ENCODE data around the gene ZNF423. TPM values are rescaled to one million over a fixed set of nuclear protein-coding genes. Genes with fewer than 3 reads are reported as not detected.

The ZNF423 gene
- total RNA-seq, 1 experiment from 2014 or later, result not detected

GRCh38 chr16:49583911-49584310 lies 272.0 kb downstream of the ZNF423 start:
- TF ChIP-seq, protein P1, sequence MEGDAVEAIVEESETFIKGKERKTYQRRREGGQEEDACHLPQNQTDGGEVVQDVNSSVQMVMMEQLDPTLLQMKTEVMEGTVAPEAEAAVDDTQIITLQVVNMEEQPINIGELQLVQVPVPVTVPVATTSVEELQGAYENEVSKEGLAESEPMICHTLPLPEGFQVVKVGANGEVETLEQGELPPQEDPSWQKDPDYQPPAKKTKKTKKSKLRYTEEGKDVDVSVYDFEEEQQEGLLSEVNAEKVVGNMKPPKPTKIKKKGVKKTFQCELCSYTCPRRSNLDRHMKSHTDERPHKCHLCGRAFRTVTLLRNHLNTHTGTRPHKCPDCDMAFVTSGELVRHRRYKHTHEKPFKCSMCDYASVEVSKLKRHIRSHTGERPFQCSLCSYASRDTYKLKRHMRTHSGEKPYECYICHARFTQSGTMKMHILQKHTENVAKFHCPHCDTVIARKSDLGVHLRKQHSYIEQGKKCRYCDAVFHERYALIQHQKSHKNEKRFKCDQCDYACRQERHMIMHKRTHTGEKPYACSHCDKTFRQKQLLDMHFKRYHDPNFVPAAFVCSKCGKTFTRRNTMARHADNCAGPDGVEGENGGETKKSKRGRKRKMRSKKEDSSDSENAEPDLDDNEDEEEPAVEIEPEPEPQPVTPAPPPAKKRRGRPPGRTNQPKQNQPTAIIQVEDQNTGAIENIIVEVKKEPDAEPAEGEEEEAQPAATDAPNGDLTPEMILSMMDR (IDR thresholded peaks at IDR 0.05; ENCODE audit: unreplicated experiment), result no peak
- Mint-ChIP-seq H3K27me3 (ENCODE audit: unreplicated experiment) (peaks cover 66% of the 10 kb centered on the region), H3K36me3 (ENCODE audit: insufficient read depth, unreplicated experiment) (no peaks in the 10 kb centered on the region), H3K4me1 (ENCODE audit: low read depth, unreplicated experiment) (no peaks in the 10 kb centered on the region), H3K27ac (ENCODE audit: unreplicated experiment) (no peak overlapping the region), H3K4me3 (ENCODE audit: low read depth, unreplicated experiment) (no peak overlapping the region), H3K9me3 (ENCODE audit: low read depth, unreplicated experiment) (no peaks in the 10 kb centered on the region)
- intact Hi-C loops (cut with micrococcal nuclease; ENCODE audit: unreplicated experiment), result no loop called here
- no TSS peak for BruUV-seq (replicated peaks)
- CTCF ChIA-PET, result interaction anchor here (1.1 kb wide), 1 partner anchor 11 kb away, joined by 3 read pairs; no protein-coding TSS in a partner anchor
- DNase-seq, result no peak

DNA sequence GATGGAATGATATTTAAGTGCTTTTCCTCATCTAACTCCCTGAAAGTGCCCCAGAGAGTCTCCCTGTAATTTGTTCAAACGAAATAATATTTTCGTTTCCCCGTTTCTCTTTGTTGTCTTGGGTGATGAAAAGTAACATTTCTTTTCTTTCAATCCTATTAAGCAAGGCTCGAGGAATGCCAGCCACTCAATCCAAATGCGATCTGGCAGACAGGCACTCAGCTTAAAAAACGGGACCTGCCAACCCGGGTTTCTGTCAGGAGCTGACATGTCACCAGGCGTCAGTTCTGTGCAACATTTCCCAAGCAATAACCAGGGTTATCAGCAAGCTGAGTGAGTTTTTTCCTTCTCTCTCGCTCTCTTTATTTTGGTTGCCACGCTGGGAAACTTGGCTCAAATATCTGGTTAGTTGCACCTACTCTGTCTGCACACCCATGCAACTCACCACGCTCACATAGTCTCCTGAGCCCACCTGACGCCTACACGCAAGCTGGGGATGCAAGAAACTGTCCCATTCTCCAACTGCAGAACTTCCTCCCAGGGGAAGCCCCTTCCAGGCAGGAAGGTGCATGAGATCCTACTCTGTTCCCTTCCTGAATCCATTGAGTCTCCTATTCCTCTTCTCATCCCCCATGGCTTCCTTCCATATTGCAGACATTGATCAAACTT lies 274.1 kb downstream of the ZNF423 start:
- Mint-ChIP-seq H3K4me3 (ENCODE audit: low read depth, unreplicated experiment) (no peak overlapping the region), H3K4me1 (ENCODE audit: low read depth, unreplicated experiment) (no peaks in the 10 kb centered on the region), H3K9me3 (ENCODE audit: low read depth, unreplicated experiment) (no peaks in the 10 kb centered on the region), H3K27me3 (ENCODE audit: unreplicated experiment) (peaks cover 66% of the 10 kb centered on the region), H3K36me3 (ENCODE audit: insufficient read depth, unreplicated experiment) (no peaks in the 10 kb centered on the region), H3K27ac (ENCODE audit: unreplicated experiment) (no peak overlapping the region)
- intact Hi-C loops (cut with micrococcal nuclease; ENCODE audit: unreplicated experiment), result no loop called here
- TF ChIP-seq, protein P1 (IDR thresholded peaks at IDR 0.05; ENCODE audit: unreplicated experiment), result no peak
- CTCF ChIA-PET, result interaction anchor here (0.6 kb wide), 1 partner anchor 147 kb away, joined by 3 read pairs; no protein-coding TSS in a partner anchor
- DNase-seq, result no peak
- BruUV-seq (replicated peaks), result no TSS peak

- Mint-ChIP-seq H3K27ac (ENCODE audit: unreplicated experiment) (no peak overlapping the region), H3K4me1 (ENCODE audit: low read depth, unreplicated experiment) (no peaks in the 10 kb centered on the region), H3K4me3 (ENCODE audit: low read depth, unreplicated experiment) (no peak overlapping the region), H3K9me3 (ENCODE audit: low read depth, unreplicated experiment) (no peaks in the 10 kb centered on the region), H3K27me3 (ENCODE audit: unreplicated experiment) (peaks cover 67% of the 10 kb centered on the region), H3K36me3 (ENCODE audit: insufficient read depth, unreplicated experiment) (no peaks in the 10 kb centered on the region)
- intact Hi-C loops (cut with micrococcal nuclease; ENCODE audit: unreplicated experiment), result no loop called here
- no TSS peak for BruUV-seq (replicated peaks)
- no peak for DNase-seq
- CTCF ChIA-PET, result interaction anchor here (0.6 kb wide), 1 partner anchor 146 kb away, joined by 3 read pairs; no protein-coding TSS in a partner anchor
- TF ChIP-seq, protein P1 (IDR thresholded peaks at IDR 0.05; ENCODE audit: unreplicated experiment), result no peak
These were observed 275.1 kb downstream of the ZNF423 start for GRCh38 chr16:49580751-49581303.

DNA sequence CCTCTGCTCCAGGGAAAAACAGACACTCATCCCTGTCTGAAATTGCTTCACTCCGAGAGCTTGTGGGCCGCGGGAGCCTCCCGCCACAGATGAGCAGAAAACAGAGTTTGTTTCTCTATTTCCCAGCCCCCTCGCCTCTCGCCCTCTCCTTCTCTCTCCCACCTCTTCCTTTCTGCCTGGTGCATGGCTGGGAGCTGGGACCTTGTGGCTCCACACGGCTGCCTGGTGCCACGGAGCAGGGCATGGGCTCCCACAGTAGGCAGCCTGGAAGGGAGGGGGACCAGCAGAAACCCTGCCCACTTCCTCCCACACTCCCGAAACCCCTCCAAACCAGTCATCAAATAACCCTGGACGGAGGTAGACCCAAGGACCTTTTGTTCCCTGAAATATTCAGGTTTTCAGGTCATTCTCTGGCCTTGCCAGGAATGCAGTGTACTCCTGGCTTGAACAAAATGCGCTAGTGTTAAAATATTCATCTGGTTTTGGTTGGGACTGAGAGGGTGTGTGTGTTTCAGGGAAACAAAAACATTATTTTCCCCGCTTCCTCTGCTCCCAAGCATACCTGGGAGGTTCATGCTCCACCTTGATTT lies 277.4 kb downstream of the ZNF423 start:
- CTCF ChIA-PET, result no interaction called here

More for the DNA sequence above, 277.4 kb downstream of the ZNF423 start:
- no peaks in the 10 kb centered on the region for H3K4me1 Mint-ChIP-seq (ENCODE audit: low read depth, unreplicated experiment)
- TF ChIP-seq, protein P1 (IDR thresholded peaks at IDR 0.05; ENCODE audit: unreplicated experiment), result no peak
- intact Hi-C loops (cut with micrococcal nuclease; ENCODE audit: unreplicated experiment), result no loop called here
- H3K36me3 Mint-ChIP-seq (ENCODE audit: insufficient read depth, unreplicated experiment), result no peaks in the 10 kb centered on the region
- DNase-seq, result no peak
- peaks cover 88% of the 10 kb centered on the region for H3K27me3 Mint-ChIP-seq (ENCODE audit: unreplicated experiment)
- H3K9me3 Mint-ChIP-seq (ENCODE audit: low read depth, unreplicated experiment), result no peaks in the 10 kb centered on the region
- no TSS peak for BruUV-seq (replicated peaks)
- H3K4me3 Mint-ChIP-seq (ENCODE audit: low read depth, unreplicated experiment), result no peak overlapping the region
- H3K27ac Mint-ChIP-seq (ENCODE audit: unreplicated experiment), result no peak overlapping the region

Measured in Calu3 (cell line).